ENCODE data around the gene HELZ. TPM values are rescaled to one million over a fixed set of nuclear protein-coding genes. Genes with fewer than 3 reads are reported as not detected.

Gene HELZ
- total RNA-seq, 1 experiment from 2014 or later = 31.3 TPM

- no peak for TF ChIP-seq CTCF (conservative IDR thresholded peaks at IDR 0.05; ENCODE audit: low read depth, low read length)
- no peak for TF ChIP-seq EZH2phosphoT487 (IDR thresholded peaks at IDR 0.05; ENCODE audit: borderline replicate concordance, low read length)
- TF ChIP-seq EZH2 (IDR thresholded peaks at IDR 0.05; ENCODE audit: low read length, unreplicated experiment) = no peak
- DNase-seq = no peak
- H3K9ac ChIP-seq (ENCODE audit: low read length) = no peak overlapping the region
- peaks cover 17% of the 10 kb centered on the region for H3K4me1 ChIP-seq (ENCODE audit: insufficient read depth, low read length)
- ATAC-seq = no peak
- H2AFZ ChIP-seq (ENCODE audit: low read length) = no peak overlapping the region
- POLR2A ChIA-PET (ENCODE audit: unreplicated experiment) = no interaction called here
- no peak overlapping the region for H3K4me3 ChIP-seq (ENCODE audit: low read length)
- intact Hi-C loops (cut with micrococcal nuclease) = no loop called here
- H3K4me2 ChIP-seq (ENCODE audit: low read length) = no peak overlapping the region
- H3K27ac ChIP-seq (ENCODE audit: low read length) = no peak overlapping the region
- H3K27me3 ChIP-seq (ENCODE audit: low read length) = no peaks in the 10 kb centered on the region
- peaks cover 8% of the 10 kb centered on the region; the same call in 1 of the 2 replicates for H4K20me1 ChIP-seq (ENCODE audit: low read length)
- CTCF ChIA-PET = no interaction called here
- H3K9me2 ChIP-seq (replicated peaks; ENCODE audit: low read length) = no peaks in the 10 kb centered on the region
- H3K36me3 ChIP-seq (ENCODE audit: low read depth, low read length) = peaks cover 30% of the 10 kb centered on the region
- no TSS peak for BruUV-seq (replicated peaks)
- no peaks in the 10 kb centered on the region for H3K9me3 ChIP-seq (ENCODE audit: low read length)
- peaks cover 36% of the 10 kb centered on the region for H3K79me2 ChIP-seq (ENCODE audit: low read length)
- no peaks in the 10 kb centered on the region for H3F3A ChIP-seq (ENCODE audit: low read length, unreplicated experiment)
These were observed 27.6 kb downstream of the HELZ start for GRCh38 chr17:67217446-67217845.

GRCh38 chr17:67216578-67217320, 28.2 kb downstream of the HELZ start:
- no peak for ATAC-seq
- 0 out of 2 replicates have a peak, but pooled peaks cover 5% of the 10 kb centered on the region for H4K20me1 ChIP-seq (ENCODE audit: low read length)
- no peaks in the 10 kb centered on the region for H3K9me2 ChIP-seq (replicated peaks; ENCODE audit: low read length)
- H3F3A ChIP-seq (ENCODE audit: low read length, unreplicated experiment) = no peaks in the 10 kb centered on the region
- H3K79me2 ChIP-seq (ENCODE audit: low read length) = peaks cover 29% of the 10 kb centered on the region
- intact Hi-C loops (cut with micrococcal nuclease) = no loop called here
- H3K9me3 ChIP-seq (ENCODE audit: low read length) = no peaks in the 10 kb centered on the region
- DNase-seq = no peak
- no peak overlapping the region for H3K27ac ChIP-seq (ENCODE audit: low read length)
- no peak for TF ChIP-seq CTCF (conservative IDR thresholded peaks at IDR 0.05; ENCODE audit: low read depth, low read length)
- TF ChIP-seq EZH2phosphoT487 (IDR thresholded peaks at IDR 0.05; ENCODE audit: borderline replicate concordance, low read length) = no peak
- no peak for TF ChIP-seq EZH2 (IDR thresholded peaks at IDR 0.05; ENCODE audit: low read length, unreplicated experiment)
- H3K27me3 ChIP-seq (ENCODE audit: low read length) = no peaks in the 10 kb centered on the region
- ChIA-PET POLR2A (ENCODE audit: unreplicated experiment) (no interaction called here), CTCF (no interaction called here)
- H3K4me3 ChIP-seq (ENCODE audit: low read length) = no peak overlapping the region
- peaks cover 28% of the 10 kb centered on the region for H3K36me3 ChIP-seq (ENCODE audit: low read depth, low read length)
- H3K4me1 ChIP-seq (ENCODE audit: insufficient read depth, low read length) = peaks cover 12% of the 10 kb centered on the region
- no peak overlapping the region for H2AFZ ChIP-seq (ENCODE audit: low read length)
- H3K9ac ChIP-seq (ENCODE audit: low read length) = no peak overlapping the region
- no TSS peak for BruUV-seq (replicated peaks)
- H3K4me2 ChIP-seq (ENCODE audit: low read length) = no peak overlapping the region

- ATAC-seq (no peak; the same call in 1 of the 2 replicates), DNase-seq (no peak)
- TF ChIP-seq EZH2 (IDR thresholded peaks at IDR 0.05; ENCODE audit: low read length, unreplicated experiment) (no peak), EZH2phosphoT487 (IDR thresholded peaks at IDR 0.05; ENCODE audit: borderline replicate concordance, low read length) (no peak), CTCF (conservative IDR thresholded peaks at IDR 0.05; ENCODE audit: low read depth, low read length) (no peak)
- no TSS peak for BruUV-seq (replicated peaks)
- no peak overlapping the region for H2AFZ ChIP-seq (ENCODE audit: low read length)
- ChIA-PET POLR2A (ENCODE audit: unreplicated experiment) (no interaction called here), CTCF (no interaction called here)
- peaks cover 22% of the 10 kb centered on the region for H3K79me2 ChIP-seq (ENCODE audit: low read length)
- no peak overlapping the region for H3K4me3 ChIP-seq (ENCODE audit: low read length)
- H3K27me3 ChIP-seq (ENCODE audit: low read length) = no peaks in the 10 kb centered on the region
- no peak overlapping the region for H3K27ac ChIP-seq (ENCODE audit: low read length)
- H3K4me2 ChIP-seq (ENCODE audit: low read length) = no peak overlapping the region
- H3K9me2 ChIP-seq (replicated peaks; ENCODE audit: low read length) = no peaks in the 10 kb centered on the region
- no peaks in the 10 kb centered on the region for H3F3A ChIP-seq (ENCODE audit: low read length, unreplicated experiment)
- H3K9me3 ChIP-seq (ENCODE audit: low read length) = no peaks in the 10 kb centered on the region
- 0 out of 2 replicates have a peak, but pooled peaks cover 5% of the 10 kb centered on the region for H4K20me1 ChIP-seq (ENCODE audit: low read length)
- H3K4me1 ChIP-seq (ENCODE audit: insufficient read depth, low read length) = peaks cover 12% of the 10 kb centered on the region
- H3K36me3 ChIP-seq (ENCODE audit: low read depth, low read length) = peaks cover 28% of the 10 kb centered on the region
- no peak overlapping the region for H3K9ac ChIP-seq (ENCODE audit: low read length)
- intact Hi-C loops (cut with micrococcal nuclease) = no loop called here
These were observed 29.0 kb downstream of the HELZ start for GRCh38 chr17:67215991-67216421.

All from PC-3 (cell line).